ENCODE data around the gene LMO1. TPM values are rescaled to one million over a fixed set of nuclear protein-coding genes. Genes with fewer than 3 reads are reported as not detected.

LMO1 gene
- total RNA-seq, 6 experiments from 2014 or later, result not detected

GRCh38 chr11:8241373-8242117 is 22.1 kb downstream of the LMO1 start:
- TF ChIP-seq POLR2A (IDR thresholded peaks at IDR 0.05), result no peak
- TF ChIP-seq CTCF (IDR thresholded peaks at IDR 0.05), result no peak
- Histone ChIP-seq H3K4me3 (no peak overlapping the region), H3K36me3 (no peaks in the 10 kb centered on the region), H3K9me3 (no peaks in the 10 kb centered on the region), H3K27me3 (no peaks in the 10 kb centered on the region), H3K4me1 (no peaks in the 10 kb centered on the region), H3K27ac (no peak overlapping the region)
- ATAC-seq (no peak), DNase-seq (no peak)
- intact Hi-C loops (cut with DNase I), result no loop called here

- no peaks in the 10 kb centered on the region for H3K9me3 ChIP-seq
- TF ChIP-seq CTCF (IDR thresholded peaks at IDR 0.05) (no peak), POLR2A (IDR thresholded peaks at IDR 0.05) (no peak)
- H3K4me1 ChIP-seq, result no peaks in the 10 kb centered on the region
- no peak overlapping the region for H3K4me3 ChIP-seq
- H3K27me3 ChIP-seq, result no peaks in the 10 kb centered on the region
- no peak overlapping the region for H3K27ac ChIP-seq
- H3K36me3 ChIP-seq, result no peaks in the 10 kb centered on the region
- DNase-seq, result no peak
- ATAC-seq, result no peak
- intact Hi-C loops (cut with DNase I), result no loop called here
- WGBS (ENCODE audit: insufficient coverage, low coverage, low lambda C conversion rate, missing lambda C conversion rate), result 71% methylated on average over 4 of the region's 6 CpGs
Observed at GRCh38 chr11:8239536-8240228, 24.0 kb downstream of the LMO1 start.

GRCh38 chr11:8239040-8239439 is 24.6 kb downstream of the LMO1 start:
- Histone ChIP-seq H3K9me3 (no peaks in the 10 kb centered on the region), H3K36me3 (no peaks in the 10 kb centered on the region), H3K4me3 (no peak overlapping the region), H3K27me3 (no peaks in the 10 kb centered on the region), H3K27ac (no peak overlapping the region), H3K4me1 (no peaks in the 10 kb centered on the region)
- 57% methylated on average over 3 of the region's 4 CpGs for WGBS (ENCODE audit: insufficient coverage, low coverage, low lambda C conversion rate, missing lambda C conversion rate)
- DNase-seq, result no peak
- ATAC-seq, result no peak
- TF ChIP-seq POLR2A (IDR thresholded peaks at IDR 0.05) (no peak), CTCF (IDR thresholded peaks at IDR 0.05) (no peak)
- intact Hi-C loops (cut with DNase I), result no loop called here

GRCh38 chr11:8237453-8237852 is 26.2 kb downstream of the LMO1 start:
- intact Hi-C loops (cut with DNase I), result no loop called here
- ATAC-seq (no peak), DNase-seq (peak in 1 of 3 donors; percentile 35)
- Histone ChIP-seq H3K36me3 (no peaks in the 10 kb centered on the region), H3K27ac (no peak overlapping the region), H3K4me1 (no peaks in the 10 kb centered on the region), H3K27me3 (no peaks in the 10 kb centered on the region), H3K4me3 (no peak overlapping the region), H3K9me3 (no peaks in the 10 kb centered on the region)
- WGBS (ENCODE audit: insufficient coverage, low coverage, low lambda C conversion rate, missing lambda C conversion rate), result 94% methylated on average over 7 of the region's 10 CpGs
- TF ChIP-seq CTCF (IDR thresholded peaks at IDR 0.05) (no peak), POLR2A (IDR thresholded peaks at IDR 0.05) (no peak)

Data from right lobe of liver (tissue), 6 donors.